GM12872 (cell line): ENCODE measurements around the gene SNPH.

Experiments used
- CTCF ChIP-seq: IDR thresholded peaks from 3 replicates; pipeline ENCODE4 v1.5.1; 2011; ENCODE audit warnings: low read depth, mild to moderate bottlenecking, low read length, moderate library complexity; ENCODE audit not compliant: insufficient read depth

The SNPH gene

GRCh38 chr20:1266167-1266973 is at the start of gene SNPH:
Gene SNPH (plus strand): TSS chr20:1266294. CDS start chr20:1296240, 29,946 bp downstream.
- no peak for TF ChIP-seq CTCF

- TF ChIP-seq CTCF, result no peak
Measured at GRCh38 chr20:1224205-1224890, 41.7 kb upstream of the SNPH start.

GRCh38 chr20:1225263-1225782 is 40.8 kb upstream of the SNPH start:
- no peak for TF ChIP-seq CTCF

GRCh38 chr20:1225783-1226654 is 40.1 kb upstream of the SNPH start, which contains the start of gene RAD21L1:
Gene RAD21L1 (plus strand): TSS chr20:1226044. CDS start chr20:1228454, 2,410 bp downstream.
- no peak for TF ChIP-seq CTCF

GRCh38 chr20:1229541-1229940 is 36.6 kb upstream of the SNPH start:
- no peak for TF ChIP-seq CTCF

GRCh38 chr20:1232286-1233111 is 33.6 kb upstream of the SNPH start:
- no peak for TF ChIP-seq CTCF
